Ishikawa (cell line): ENCODE results near the gene HTRA1.

Experiments used
- CEBPB ChIP-seq: IDR thresholded peaks from 2 replicates; pipeline ENCODE4 v1.6.1; 2012
- CREB1 ChIP-seq: IDR thresholded peaks from 2 replicates; pipeline ENCODE4 v1.6.1; 2012; ENCODE audit warnings: low read depth
- EGR1 ChIP-seq: IDR thresholded peaks from 2 replicates; pipeline ENCODE4 v1.6.1; 2012
- EP300 ChIP-seq: IDR thresholded peaks from 2 replicates; pipeline ENCODE4 v1.6.1; 2012; ENCODE audit warnings: borderline replicate concordance
- FOXM1 ChIP-seq: IDR thresholded peaks from 2 replicates; pipeline ENCODE4 v1.6.1; 2012; ENCODE audit warnings: low read depth, borderline replicate concordance
- NFIC ChIP-seq: IDR thresholded peaks from 2 replicates; pipeline ENCODE4 v1.6.1; 2012
- RAD21 ChIP-seq: IDR thresholded peaks from 2 replicates; pipeline ENCODE4 v1.6.1; 2012; ENCODE audit warnings: low read depth
- TAF1 ChIP-seq: IDR thresholded peaks from 2 replicates; pipeline ENCODE4 v1.6.1; 2012; ENCODE audit warnings: low read depth, mild to moderate bottlenecking
- TCF12 ChIP-seq: IDR thresholded peaks from 2 replicates; pipeline ENCODE4 v1.6.1; 2012; ENCODE audit warnings: low read depth
- TEAD4 ChIP-seq: IDR thresholded peaks from 2 replicates; pipeline ENCODE4 v1.6.1; 2012
- USF1 ChIP-seq: IDR thresholded peaks from 2 replicates; pipeline ENCODE4 v1.6.1; 2012
- YY1 ChIP-seq: IDR thresholded peaks from 2 replicates; pipeline ENCODE4 v1.6.1; 2012; ENCODE audit warnings: low read depth
- ZBTB7A ChIP-seq: IDR thresholded peaks from 2 replicates; pipeline ENCODE4 v1.6.1; 2012; ENCODE audit warnings: low read depth
- TF ChIP-seq, protein P1 (sequence below): IDR thresholded peaks from 2 replicates; pipeline ENCODE4 v1.6.1; 2012
- TF ChIP-seq, protein P2 (sequence below): IDR thresholded peaks from 2 replicates; pipeline ENCODE4 v1.6.1; 2012; ENCODE audit warnings: low read depth, mild to moderate bottlenecking

Gene HTRA1

GRCh38 chr10:122446668-122447423 is 14.5 kb upstream of the HTRA1 start:
- TF ChIP-seq FOXM1: no peak
- TF ChIP-seq, protein P1, sequence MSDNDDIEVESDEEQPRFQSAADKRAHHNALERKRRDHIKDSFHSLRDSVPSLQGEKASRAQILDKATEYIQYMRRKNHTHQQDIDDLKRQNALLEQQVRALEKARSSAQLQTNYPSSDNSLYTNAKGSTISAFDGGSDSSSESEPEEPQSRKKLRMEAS: peak; percentile 35; the same call in 1 of the 2 replicates
- TF ChIP-seq USF1: no peak
- no peak for TF ChIP-seq YY1
- TF ChIP-seq RAD21: no peak
- TF ChIP-seq TEAD4: no peak
- 0 out of 2 replicates have a peak, but pooled peaks have one; percentile 8 for TF ChIP-seq NFIC

- TF ChIP-seq TCF12 (no peak), ZBTB7A (no peak), TAF1 (no peak), USF1 (no peak), CREB1 (no peak), FOXM1 (no peak), EGR1 (no peak), NFIC (no peak), RAD21 (no peak), TEAD4 (no peak), CEBPB (no peak), EP300 (no peak), YY1 (no peak)
- TF ChIP-seq, protein P1: no peak
- TF ChIP-seq, protein P2, sequence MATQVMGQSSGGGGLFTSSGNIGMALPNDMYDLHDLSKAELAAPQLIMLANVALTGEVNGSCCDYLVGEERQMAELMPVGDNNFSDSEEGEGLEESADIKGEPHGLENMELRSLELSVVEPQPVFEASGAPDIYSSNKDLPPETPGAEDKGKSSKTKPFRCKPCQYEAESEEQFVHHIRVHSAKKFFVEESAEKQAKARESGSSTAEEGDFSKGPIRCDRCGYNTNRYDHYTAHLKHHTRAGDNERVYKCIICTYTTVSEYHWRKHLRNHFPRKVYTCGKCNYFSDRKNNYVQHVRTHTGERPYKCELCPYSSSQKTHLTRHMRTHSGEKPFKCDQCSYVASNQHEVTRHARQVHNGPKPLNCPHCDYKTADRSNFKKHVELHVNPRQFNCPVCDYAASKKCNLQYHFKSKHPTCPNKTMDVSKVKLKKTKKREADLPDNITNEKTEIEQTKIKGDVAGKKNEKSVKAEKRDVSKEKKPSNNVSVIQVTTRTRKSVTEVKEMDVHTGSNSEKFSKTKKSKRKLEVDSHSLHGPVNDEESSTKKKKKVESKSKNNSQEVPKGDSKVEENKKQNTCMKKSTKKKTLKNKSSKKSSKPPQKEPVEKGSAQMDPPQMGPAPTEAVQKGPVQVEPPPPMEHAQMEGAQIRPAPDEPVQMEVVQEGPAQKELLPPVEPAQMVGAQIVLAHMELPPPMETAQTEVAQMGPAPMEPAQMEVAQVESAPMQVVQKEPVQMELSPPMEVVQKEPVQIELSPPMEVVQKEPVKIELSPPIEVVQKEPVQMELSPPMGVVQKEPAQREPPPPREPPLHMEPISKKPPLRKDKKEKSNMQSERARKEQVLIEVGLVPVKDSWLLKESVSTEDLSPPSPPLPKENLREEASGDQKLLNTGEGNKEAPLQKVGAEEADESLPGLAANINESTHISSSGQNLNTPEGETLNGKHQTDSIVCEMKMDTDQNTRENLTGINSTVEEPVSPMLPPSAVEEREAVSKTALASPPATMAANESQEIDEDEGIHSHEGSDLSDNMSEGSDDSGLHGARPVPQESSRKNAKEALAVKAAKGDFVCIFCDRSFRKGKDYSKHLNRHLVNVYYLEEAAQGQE: no peak
Measured at GRCh38 chr10:122448600-122448999, 12.8 kb upstream of the HTRA1 start.

- TF ChIP-seq RAD21: no peak
- no peak for TF ChIP-seq EGR1
- no peak for TF ChIP-seq TCF12
- no peak for TF ChIP-seq NFIC
- TF ChIP-seq EP300: no peak
- no peak for TF ChIP-seq ZBTB7A
- no peak for TF ChIP-seq TAF1
- TF ChIP-seq, protein P2: no peak
- TF ChIP-seq CREB1: no peak
- TF ChIP-seq, protein P1: no peak
- TF ChIP-seq YY1: no peak
- TF ChIP-seq FOXM1: no peak
- TF ChIP-seq TEAD4: no peak
- TF ChIP-seq CEBPB: no peak
- TF ChIP-seq USF1: no peak
Measured at GRCh38 chr10:122449153-122449552, 12.2 kb upstream of the HTRA1 start.

- no peak for TF ChIP-seq EP300
- TF ChIP-seq USF1: no peak
- TF ChIP-seq, protein P2: no peak
- TF ChIP-seq NFIC: no peak
- no peak for TF ChIP-seq RAD21
- no peak for TF ChIP-seq YY1
- no peak for TF ChIP-seq CEBPB
- no peak for TF ChIP-seq FOXM1
- TF ChIP-seq TEAD4: no peak
- no peak for TF ChIP-seq EGR1
- TF ChIP-seq, protein P1: no peak
- TF ChIP-seq TAF1: no peak
- TF ChIP-seq ZBTB7A: no peak
- TF ChIP-seq CREB1: no peak
Measured at GRCh38 chr10:122450353-122450990, 10.9 kb upstream of the HTRA1 start.
